Astrocyte (in vitro differentiated cells and primary cell): Measurements from ENCODE around the gene CLEC4M.

Experiments used
- CTCF ChIP-seq: IDR thresholded peaks from 2 replicates; pipeline ENCODE4 v1.5.1; 2011; ENCODE audit warnings: low read depth, mild to moderate bottlenecking, inconsistent platforms, low read length, moderate library complexity; ENCODE audit not compliant: insufficient read depth
- EZH2 ChIP-seq: IDR thresholded peaks from 2 replicates; pipeline ENCODE4 v1.6.1; 2012; ENCODE audit warnings: mild to moderate bottlenecking, low read length, inconsistent platforms; ENCODE audit not compliant: insufficient read depth

- TF ChIP-seq CTCF (no peak), EZH2 (peak; percentile 29)
Observed at GRCh38 chr19:7729831-7730285, 33.2 kb upstream of the CLEC4M start.
